GF-D8 (cell line): ENCODE measurements around the gene PCSK5.
"Not testable (repeated sequence)": the region's sequence is repeated elsewhere in the genome, so short reads cannot be mapped to it uniquely, and the experiment has no call there.

Source experiments
- DNase-seq: peaks from one replicate; lab custom pipeline; 2025; lab: John Stamatoyannopoulos, UW

The PCSK5 gene

DNA sequence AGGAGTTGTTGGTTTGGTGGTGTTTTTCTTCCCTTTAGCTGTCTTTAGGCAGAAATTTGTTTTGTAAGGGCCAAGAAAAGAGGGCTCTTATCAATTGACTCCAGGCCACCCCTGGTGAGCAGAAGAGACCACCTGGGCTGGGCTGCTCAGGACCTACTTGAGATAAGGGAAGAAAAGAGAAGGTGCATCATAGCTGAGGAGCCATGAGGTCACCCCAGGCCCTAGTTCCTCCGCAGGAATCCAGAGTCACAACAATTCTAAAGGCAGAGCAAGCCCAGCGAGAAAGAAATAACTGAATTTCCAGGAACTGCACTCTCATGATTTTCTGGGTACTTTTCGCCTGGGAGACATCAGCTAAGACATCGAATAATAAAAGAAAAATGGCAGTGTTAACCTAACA lies 468.9 kb downstream of the PCSK5 start:
- no peak for DNase-seq

DNA sequence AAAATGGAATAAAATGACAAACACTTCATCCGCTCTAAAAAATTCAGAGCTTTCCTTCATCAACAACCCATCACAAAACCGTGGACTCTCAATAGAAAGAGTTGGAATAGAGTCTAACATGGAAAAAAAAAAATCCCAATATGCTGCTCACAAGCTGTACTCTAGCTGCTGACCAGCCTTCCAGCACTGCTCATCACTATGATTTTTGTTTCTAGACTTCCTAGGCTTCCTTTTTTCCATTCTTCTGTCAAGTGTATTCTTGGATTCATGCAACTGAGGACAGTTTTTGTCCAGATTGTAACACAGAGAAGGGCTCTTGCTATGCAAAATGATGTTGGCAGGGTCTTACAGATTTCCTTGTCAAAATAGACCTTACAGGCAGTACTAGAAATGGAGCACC lies 469.3 kb downstream of the PCSK5 start:
- no peak for DNase-seq

DNA sequence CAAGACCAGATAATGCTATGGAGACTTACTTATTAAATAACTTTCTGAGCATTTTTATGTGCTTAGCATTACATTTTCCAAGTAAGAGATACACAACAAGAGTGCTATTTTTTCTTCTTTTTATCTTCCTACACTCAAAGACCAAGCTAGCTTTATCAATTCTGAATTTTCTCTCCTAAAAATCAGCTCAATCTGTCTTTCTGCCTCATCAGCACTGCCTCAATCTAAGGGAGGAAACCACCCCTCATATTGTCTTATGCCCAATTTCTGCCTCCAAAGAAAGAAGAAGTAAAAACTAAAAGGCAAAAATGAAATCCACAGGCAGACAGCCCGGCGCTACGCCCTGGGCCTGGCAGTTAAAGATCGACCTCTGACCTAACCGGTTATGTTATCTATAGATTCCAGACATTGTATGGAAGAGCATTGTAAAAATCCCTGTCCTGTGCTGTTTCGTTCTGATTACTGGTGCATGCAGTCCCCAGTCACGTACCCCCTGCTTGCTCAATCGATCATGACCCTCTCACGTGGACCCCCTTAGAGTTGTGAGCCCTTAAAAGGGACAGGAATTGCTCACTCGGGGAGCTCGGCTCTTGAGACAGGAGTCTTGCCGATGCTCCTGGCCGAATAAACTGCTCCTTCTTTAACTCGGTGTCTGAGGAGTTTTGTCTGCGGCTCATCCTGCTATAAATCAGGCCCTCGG lies 472.0 kb downstream of the PCSK5 start:
- not testable (repeated sequence) for DNase-seq

DNA sequence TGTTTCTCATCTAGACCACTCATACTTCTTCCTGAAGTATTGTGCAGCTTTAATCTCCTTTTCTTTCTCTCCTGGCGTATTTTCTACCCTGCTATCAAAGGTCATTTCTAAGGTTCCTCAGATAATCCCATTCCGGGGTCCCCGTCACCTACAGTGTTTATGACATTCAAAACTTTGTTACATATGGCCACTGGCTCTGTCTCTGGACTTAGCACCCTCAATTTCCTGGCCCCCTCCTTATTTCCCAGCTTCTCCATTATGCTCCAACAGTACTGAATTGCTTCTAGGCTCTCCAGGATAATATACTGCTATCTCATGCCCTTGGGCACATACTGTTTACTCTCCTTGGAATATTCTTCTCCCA lies 472.5 kb downstream of the PCSK5 start:
- no peak for DNase-seq

DNA sequence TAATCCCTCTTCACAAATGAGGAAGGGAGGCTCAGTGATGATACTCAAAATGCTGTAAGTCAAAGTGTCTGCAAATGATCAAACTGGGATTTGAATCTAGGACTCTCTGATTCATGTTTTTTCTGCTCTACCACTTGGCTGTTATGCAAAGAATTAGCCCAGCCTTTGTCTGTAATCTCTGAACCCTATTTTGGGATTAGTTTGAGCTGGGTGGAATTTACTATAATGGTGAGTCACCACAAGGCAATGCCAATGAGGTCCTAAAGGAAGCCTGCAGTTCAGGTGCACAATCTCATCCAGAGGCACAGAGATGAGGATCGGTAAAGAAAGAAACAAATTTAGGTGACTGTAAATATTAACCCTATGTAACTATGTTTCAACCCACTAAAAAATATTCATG lies 474.6 kb downstream of the PCSK5 start:
- no peak for DNase-seq

DNA sequence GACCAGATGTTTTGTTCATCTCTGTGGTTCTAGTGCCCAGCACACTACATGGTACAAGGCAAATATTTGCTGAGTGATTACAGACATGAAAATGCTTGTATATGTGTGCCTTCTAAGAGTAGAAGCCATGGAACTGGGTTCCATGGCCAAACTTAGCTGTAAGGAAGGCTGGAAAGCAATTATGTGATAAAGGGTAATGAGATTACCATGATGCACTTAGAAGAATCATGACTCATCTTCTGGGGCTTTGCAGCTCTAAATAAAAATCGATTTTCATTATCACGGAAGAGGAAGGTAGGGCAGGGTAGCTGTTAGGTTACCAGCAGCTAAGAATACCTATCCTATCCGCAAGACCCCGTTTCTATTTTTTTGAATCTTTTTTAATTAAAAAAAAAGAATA lies 475.8 kb downstream of the PCSK5 start:
- DNase-seq = no peak

DNA sequence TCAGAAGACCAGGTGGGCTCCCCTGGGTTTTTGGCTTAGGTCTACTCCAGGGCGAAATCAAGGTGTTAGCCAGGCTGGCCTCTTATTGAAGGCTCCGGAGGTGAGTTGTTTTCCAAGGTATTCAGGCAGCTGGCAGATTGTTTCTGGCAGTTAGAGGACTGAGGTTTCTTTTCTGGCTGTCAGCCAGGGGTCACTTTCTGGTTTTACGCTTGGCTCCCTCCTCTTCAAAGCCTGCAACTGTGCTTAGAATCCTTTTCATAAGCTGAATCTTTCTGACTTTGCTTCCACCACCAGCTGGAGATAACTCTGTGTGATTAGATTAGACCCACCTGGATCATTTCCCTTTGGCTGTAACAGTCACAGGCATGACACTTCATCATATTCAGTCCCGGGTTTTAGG lies 479.1 kb downstream of the PCSK5 start:
- peak; percentile 13 for DNase-seq

DNA sequence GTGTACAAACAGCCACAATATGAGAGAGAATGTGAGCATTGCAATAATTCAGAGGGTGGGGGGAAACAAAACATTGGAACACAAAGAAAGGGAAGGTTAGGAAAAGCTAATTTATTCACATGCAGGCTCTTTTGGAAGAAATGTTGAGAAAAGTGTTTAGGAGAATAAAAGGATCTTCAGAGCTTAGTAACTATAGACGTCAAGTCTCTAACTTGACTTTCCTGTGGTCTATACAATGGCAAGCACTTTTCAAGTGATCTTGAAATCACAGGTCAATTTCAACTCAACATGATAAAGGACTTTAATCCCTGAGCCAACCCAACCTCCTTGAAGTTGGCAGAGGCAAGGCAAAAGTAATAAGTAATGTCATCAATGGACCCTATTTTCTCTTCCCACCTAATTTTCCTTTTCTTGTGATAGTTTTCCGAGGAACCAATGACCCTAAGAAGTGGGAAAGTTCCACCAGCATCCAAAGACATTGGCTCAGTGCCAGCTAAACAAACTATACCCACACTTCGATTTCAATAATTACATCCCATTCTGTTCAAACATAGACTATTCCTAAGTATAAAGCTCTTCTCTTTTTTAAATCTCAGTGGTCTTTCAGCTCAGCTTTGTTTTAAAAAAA lies 480.0 kb downstream of the PCSK5 start:
- no peak for DNase-seq

DNA sequence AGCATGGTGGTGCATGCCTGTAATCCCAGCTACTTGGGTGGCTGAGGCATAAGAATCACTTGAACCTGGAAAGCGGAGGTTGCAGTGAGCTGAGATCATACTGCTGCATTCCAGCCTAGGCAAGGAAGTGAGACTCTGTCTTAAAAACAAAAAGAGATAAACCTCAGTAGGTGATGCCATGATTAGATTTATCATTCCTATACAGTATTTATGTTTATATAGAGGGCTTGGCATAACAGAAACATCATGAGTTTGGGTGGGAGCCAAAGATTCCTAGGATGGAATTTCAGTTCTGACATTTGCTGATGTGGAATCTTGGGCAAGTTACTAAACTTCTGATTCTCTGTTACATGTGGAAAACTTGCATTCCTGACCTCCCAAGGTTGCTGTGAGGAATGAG lies 481.4 kb downstream of the PCSK5 start:
- DNase-seq = no peak

DNA sequence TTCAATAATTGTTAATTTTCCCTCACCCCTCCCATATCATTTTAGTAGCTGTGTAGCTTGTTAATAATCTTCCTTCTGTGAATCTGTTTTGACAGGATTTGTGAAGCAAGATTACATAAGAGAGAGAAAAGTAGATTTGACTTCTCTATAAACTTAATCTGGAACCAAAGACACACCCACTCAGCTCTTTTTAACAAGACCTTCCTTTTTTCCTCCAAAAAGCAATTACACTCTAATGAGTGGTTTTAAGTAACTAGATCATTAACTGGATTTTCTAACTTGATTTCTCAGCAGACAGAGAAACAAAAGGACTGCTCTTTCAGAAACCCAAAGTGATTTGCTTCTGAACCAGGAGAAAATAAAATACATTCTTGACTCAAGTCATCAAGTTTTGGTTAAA lies 481.9 kb downstream of the PCSK5 start:
- no peak for DNase-seq

DNA sequence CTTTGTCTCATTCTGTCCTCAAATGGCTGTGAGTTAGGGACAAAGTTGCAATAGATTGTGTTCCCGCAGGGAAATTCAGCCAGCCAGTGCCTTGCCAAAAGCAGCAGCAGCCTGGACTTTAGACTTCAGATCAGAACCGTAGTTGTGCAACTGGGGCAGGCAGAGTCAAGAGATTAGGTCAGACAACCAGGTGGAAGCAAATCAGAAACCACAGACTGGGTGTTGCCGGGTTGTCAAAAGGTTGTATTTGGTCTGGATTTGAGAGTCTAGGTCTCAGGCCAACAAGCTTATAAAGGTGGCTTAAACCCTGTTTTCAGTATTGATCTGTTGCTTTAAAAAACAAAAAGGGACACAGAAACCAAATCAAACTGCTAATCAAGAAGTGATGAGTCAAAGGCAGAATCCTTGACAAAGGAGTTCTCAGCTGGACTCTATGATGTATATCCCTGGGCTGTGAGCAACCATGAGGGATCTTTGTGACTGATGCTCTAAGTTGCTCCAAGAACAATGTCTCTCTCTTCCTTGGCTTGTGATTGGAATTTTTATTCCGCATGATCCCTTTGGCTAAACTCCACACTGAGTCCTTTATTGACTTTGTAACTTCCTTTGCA lies 482.8 kb downstream of the PCSK5 start:
- no peak for DNase-seq

DNA sequence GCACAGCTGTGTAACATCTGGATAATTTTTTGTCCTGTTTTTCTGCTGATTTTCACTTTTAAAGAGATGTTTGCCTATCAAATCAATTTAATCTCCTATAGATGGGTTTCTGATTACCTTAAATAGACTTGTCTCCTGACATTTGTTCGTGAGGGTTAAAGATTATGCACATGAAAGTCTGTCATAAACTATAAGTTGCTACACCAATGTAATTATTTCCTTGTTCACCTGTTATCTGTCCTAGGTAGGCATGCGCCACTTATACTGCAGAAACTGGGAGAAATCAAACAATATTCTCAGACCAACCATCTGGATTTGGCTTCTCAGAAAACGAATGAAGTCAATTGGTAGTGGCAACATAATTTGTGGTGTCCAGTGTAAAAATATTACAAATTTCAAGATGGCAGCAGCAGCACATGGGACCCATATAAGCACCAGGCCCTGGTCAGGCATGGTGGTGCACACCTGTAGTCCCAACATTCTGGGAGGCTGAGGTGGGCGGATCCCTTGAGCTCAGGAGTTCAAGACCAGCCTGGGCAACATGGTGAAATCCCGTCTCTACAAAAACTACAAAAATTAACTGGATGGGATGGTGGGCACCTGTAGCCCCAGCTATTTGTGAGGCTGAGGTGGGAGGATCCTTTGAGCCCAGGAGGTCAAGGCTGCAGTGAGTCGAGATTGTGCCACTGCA lies 483.5 kb downstream of the PCSK5 start:
- no peak for DNase-seq

DNA sequence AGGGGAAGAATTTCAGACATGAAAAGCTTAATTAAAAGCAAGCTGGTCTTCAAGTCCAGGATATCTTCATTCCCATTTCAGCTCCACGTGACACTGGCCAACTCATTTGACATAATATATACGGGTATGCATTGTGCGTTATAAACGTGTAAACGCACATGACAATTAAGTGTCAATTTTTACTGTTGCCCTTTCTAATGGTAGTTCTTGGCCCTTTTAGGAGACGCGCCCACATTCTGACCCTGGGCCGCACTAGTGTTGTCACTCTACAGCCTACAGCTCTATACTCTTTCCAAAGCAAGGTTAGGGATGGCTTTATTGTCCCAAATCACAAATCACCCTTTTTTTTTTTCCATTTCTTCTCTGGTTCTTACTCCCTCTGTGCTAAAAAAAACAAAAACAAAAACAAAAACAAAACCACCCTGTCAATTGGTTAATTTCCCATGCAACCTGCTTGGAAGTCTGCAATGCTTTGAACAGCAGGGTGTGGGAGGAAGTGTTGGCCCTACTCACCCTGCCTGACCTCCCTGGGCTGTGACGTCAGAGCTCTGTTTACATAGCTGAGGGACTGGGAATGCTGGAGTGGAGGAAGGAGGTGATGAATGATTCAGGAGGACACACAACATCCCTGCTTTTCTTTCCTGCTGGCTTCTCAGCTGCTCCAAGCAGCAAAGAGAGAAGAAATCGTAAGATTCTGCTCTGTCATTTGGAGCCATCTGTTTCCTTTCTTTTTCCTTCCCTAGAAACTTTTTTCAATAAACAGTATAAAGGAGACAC lies 484.5 kb downstream of the PCSK5 start:
- DNase-seq = no peak

DNA sequence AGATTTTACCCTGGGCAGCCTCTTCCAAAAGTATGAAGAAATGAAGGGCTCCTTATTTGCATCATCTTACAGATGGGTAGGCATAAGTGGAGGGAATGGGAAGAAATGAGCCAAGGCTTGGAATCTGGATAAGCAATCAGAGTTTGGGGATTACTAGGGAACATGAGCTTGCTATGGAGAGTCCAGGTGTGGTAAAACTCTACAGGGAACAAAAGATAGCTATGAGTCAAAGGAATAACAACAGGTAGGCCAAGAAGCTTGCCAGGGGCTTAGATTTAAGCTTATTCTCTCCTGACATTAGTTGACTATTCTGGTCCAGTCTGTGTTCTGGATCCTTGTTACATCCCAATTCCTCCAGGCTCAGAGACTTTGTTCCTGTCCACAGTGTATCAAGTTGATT lies 487.3 kb downstream of the PCSK5 start:
- no peak for DNase-seq

DNA sequence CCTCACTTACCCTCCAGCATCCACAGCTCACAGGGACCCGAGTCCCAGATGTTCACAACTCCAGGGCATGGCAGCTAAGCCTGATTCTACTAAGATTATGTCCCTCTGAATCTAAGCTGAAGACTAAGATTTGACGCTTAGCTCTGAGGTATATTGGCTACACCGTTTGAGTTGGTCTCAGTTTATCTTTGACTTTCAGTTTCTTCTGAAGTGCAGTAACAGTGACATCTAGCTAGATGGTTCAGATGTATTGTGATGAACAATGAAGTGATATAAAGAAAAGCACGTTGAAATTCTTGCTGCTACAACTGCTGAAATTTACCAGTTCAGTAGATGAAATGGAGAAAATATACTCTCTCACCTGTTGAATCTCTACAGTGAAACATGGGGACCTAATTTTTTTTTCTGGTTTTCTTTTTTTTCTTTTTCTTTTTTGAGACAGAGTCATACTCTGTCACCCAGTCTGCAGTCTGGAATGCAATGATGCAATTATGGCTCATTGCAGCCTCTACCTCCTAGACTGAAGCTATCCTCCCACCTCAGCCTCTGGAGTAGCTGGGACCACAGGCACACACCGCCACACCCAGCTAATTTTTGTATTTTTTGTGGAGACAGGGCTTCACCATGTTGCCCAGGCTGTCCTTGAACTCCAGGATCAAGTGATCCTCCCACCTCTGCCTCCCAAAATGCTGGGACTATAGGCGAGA lies 488.0 kb downstream of the PCSK5 start:
- DNase-seq = no peak

DNA sequence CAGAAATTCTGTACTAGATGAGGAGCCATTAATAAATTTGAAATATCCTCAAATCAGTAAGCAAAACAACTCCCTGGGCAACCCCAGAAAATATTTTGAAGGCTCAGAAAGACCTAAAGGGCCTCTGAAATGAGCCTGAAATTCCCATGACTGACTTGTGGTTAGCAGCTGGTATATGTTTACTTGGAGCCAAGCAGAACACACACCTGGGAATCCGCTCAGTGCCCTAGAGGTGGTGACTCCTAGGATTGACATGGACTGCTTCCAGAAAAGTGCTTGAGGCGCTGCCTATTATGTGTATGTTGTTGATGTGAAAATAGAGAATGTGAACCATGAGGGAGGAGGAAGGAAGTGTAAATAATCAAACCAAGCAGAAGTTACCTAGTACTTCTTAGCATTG lies 489.0 kb downstream of the PCSK5 start:
- no peak for DNase-seq

DNA sequence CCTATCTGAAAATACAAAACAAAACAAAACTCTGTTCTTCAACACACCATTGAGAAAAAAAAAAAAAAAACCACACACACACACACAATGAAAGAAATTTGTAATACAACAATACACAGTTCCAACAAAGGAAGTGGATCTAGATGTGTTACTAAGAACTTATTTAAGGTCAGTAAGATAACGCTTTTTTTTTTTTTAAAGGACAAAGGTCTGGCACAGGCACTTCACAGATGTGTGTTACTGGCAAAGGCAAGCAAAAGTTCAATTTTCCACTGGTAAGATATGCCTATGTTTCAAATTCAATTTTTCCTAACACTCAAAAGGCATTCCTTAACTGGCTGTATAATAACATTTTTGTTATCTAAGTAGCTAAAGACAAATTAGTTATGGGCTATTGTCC lies 500.2 kb downstream of the PCSK5 start:
- DNase-seq = no peak

DNA sequence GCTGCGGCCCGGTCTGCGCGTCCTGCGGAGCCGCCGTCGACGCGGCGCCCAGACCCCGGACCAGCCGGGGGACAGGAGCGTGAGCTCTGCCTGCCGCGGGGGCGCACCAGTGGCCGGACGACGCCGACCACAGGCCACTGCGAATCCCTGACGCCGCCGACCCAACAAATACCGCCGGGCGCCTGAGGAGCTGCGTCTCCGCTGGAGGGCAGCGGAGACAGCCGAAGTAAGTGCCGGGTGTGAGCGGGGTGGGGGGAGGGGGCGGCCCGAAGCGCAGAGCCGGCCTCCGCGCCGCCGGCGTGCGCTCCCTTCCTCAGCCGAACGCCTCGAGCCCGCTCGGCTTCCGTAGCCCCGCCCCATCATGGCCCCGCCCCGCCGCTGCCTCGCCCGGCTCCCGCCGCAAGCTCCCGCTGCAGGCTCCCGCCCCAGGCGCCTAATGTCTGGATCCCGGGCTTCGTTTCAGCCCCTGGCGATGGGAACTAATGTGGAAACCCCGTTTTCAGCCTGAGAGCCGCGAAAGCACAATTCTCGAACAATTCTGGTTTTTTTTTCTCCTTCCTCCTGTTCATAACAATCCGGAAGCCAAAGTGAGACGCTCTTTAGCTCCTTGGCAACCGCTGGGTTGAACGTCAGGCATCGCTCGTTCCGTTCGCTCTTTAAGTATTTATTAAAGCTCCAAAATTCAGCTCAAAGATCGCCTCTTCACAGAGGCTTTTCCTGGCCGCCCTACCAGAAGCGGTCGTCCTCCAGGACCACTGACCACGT lies 503.9 kb downstream of the PCSK5 start, which contains the start of gene RFK:
Gene RFK (minus strand): TSS at position 232 of the 765 bp plus-strand sequence. CDS start 255 bp downstream, outside the sequence.
- peak; percentile 72 for DNase-seq

DNA sequence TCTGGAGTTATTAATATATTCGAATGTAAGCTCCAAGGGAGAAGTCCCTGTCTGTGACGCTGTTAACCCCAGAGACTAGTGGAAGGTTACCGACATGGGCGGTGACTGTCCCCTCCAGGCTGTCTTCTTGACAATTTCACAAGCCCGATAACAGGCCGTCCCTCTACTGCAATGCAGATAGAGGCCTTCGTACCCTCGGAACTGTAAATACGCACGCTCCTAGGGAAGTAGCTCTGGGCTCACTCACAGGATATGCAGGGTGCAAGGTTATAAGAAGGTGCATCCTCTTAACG lies 504.4 kb downstream of the PCSK5 start:
- DNase-seq = peak; percentile 66

DNA sequence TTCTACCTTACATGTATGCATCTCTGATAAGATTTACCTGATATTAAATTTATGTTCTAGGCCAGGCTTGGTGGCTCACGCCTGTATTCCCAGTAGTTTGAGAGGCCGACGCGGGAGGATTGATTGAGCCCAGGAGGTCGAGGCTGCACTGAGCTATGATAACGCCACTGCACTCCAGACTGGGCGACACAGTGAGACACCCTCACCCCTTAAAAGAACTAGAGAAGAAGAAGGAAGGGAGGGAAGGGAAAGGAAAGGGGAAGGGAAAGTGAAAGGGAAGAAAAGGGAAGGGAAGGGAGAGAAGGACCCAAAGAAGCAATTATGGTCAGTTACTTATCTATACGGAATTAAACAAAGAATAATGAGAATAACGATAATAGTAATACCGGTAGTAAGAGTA lies 504.9 kb downstream of the PCSK5 start:
- no peak for DNase-seq

DNA sequence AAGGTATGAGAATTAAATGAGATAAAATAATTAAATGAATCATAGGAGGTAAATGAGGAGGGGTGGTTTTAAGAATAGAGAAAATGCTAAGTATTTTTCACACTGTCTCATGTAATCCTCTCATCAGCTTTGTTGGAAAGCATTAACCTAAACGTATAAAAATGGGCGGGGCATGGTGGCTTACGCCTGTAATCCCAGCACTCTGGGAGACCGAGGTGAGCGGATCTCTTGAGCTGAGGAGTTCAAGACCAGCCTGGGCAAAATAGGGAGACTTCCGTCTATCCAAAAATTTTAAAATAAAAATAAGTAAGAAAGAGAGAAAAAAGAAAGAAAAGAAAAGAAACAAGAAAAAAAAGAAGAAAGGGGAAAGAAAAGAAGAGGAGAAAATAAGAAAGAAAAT lies 505.7 kb downstream of the PCSK5 start:
- DNase-seq = no peak
